GM23338 (cell line): ENCODE data around the gene GAPVD1. TPM values are rescaled to one million over a fixed set of nuclear protein-coding genes. Genes with fewer than 3 reads are reported as not detected.

Source experiments
- ATAC-seq: fragments of 200-7000 bp; cut with Tn5 transposase; 3 replicates; pipeline ENCODE4 v1.9.1; 2020
- DNase-seq: peaks from one replicate; pipeline ENCODE4 v3.0.0-alpha.2; 2015; ENCODE audit warnings: low spot score
- H2AFZ ChIP-seq: fragments of 200-600 bp; sonication (generic); 2 replicates; pipeline ENCODE4 v1.8.0; 2016; ENCODE audit warnings: antibody characterized with exemption, mild to moderate bottlenecking, moderate library complexity
- H3F3A ChIP-seq: fragments of 200-600 bp; sonication (generic); replicated peaks from 2 replicates; pipeline ENCODE4 v1.8.0; 2017; ENCODE audit warnings: antibody characterized with exemption, mixed run types, low read depth
- H3K27ac ChIP-seq: fragments of 200-600 bp; sonication (generic); 2 replicates; pipeline ENCODE4 v1.6.1; 2016; ENCODE audit warnings: low read depth
- H3K27me3 ChIP-seq: fragments of 200-600 bp; sonication (generic); 2 replicates; pipeline ENCODE4 v1.8.0; 2016; ENCODE audit warnings: mild to moderate bottlenecking, mixed run types, moderate library complexity; ENCODE audit not compliant: insufficient read depth
- H3K36me3 ChIP-seq: fragments of 200-600 bp; sonication (generic); 2 replicates; pipeline ENCODE4 v1.8.0; 2016; ENCODE audit warnings: mild to moderate bottlenecking; ENCODE audit not compliant: insufficient read depth
- H3K4me1 ChIP-seq: fragments of 200-600 bp; sonication (generic); 2 replicates; pipeline ENCODE4 v1.8.0; 2016; ENCODE audit warnings: mild to moderate bottlenecking, moderate library complexity; ENCODE audit not compliant: insufficient read depth
- H3K4me2 ChIP-seq: fragments of 200-600 bp; sonication (generic); 2 replicates; pipeline ENCODE4 v1.7.1; 2017; ENCODE audit warnings: mixed run types
- H3K4me3 ChIP-seq: fragments of 200-600 bp; sonication (generic); 2 replicates; pipeline ENCODE4 v1.6.1; 2016; ENCODE audit warnings: mixed run types
- H3K79me2 ChIP-seq: fragments of 200-600 bp; sonication (generic); replicated peaks from 2 replicates; pipeline ENCODE4 v1.8.0; 2017; ENCODE audit warnings: mild to moderate bottlenecking; ENCODE audit not compliant: insufficient read depth
- H3K9me2 ChIP-seq: fragments of 200-600 bp; sonication (generic); 2 replicates; pipeline ENCODE4 v1.8.0; 2017; ENCODE audit not compliant: insufficient read depth
- H4K20me1 ChIP-seq: fragments of 200-600 bp; sonication (generic); replicated peaks from 2 replicates; pipeline ENCODE4 v1.8.0; 2017; ENCODE audit warnings: mild to moderate bottlenecking; ENCODE audit not compliant: insufficient read depth
- H3K27ac Mint-ChIP-seq: 2 replicates; pipeline ENCODE4 v1.8.0; 2020; ENCODE audit warnings: inconsistent platforms, mild to moderate bottlenecking, moderate library complexity, mixed read lengths
- H3K27me3 Mint-ChIP-seq: 3 replicates; pipeline ENCODE4 v1.8.0; 2022; ENCODE audit warnings: low read depth, mild to moderate bottlenecking, moderate library complexity, mixed read lengths, inconsistent platforms; ENCODE audit not compliant: insufficient read depth, poor library complexity
- H3K36me3 Mint-ChIP-seq: 3 replicates; pipeline ENCODE4 v1.8.0; 2021; ENCODE audit warnings: low read depth, mild to moderate bottlenecking, inconsistent platforms, moderate library complexity, mixed read lengths
- H3K4me1 Mint-ChIP-seq: 3 replicates; pipeline ENCODE4 v1.8.0; 2020; ENCODE audit warnings: mild to moderate bottlenecking, inconsistent platforms, mixed read lengths
- H3K4me3 Mint-ChIP-seq: 3 replicates; pipeline ENCODE4 v1.8.0; 2021; ENCODE audit warnings: moderate library complexity, mild to moderate bottlenecking, inconsistent platforms, mixed read lengths
- H3K9me3 Mint-ChIP-seq: 3 replicates; pipeline ENCODE4 v1.8.0; 2020; ENCODE audit warnings: moderate library complexity, mild to moderate bottlenecking, inconsistent platforms, mixed read lengths
- CREB1 ChIP-seq: fragments of 250-450 bp; sonication (Bioruptor Pico); IDR thresholded peaks from 2 replicates; pipeline ENCODE4 v1.5.0; 2020; ENCODE audit warnings: low read depth, mild to moderate bottlenecking, moderate library complexity
- CTCF ChIP-seq, 2 experiments: fragments of 200-600 bp in 1 of 2; sonication (generic) in 1 of 2; conservative IDR thresholded peaks; 2 replicates each; pipeline versions ENCODE4 v1.5.1 to v1.6.1; 2016 to 2017; ENCODE audit warnings: antibody characterized with exemption in 2 of 2, low read depth in 2 of 2, mild to moderate bottlenecking in 2 of 2, moderate library complexity in 1 of 2
- ETS1 ChIP-seq: IDR thresholded peaks from 2 replicates; pipeline ENCODE4 v1.6.1; 2016; ENCODE audit warnings: antibody characterized with exemption
- EZH2 ChIP-seq: fragments of 200-600 bp; sonication (generic); IDR thresholded peaks from one replicate; pipeline ENCODE4 v1.8.0; 2017; ENCODE audit warnings: antibody characterized with exemption, mild to moderate bottlenecking, low read depth; ENCODE audit not compliant: unreplicated experiment
- EZH2phosphoT487 ChIP-seq: fragments of 200-600 bp; sonication (generic); IDR thresholded peaks from one replicate; pipeline ENCODE4 v1.8.1; 2018; ENCODE audit warnings: antibody characterized with exemption; ENCODE audit not compliant: unreplicated experiment
- JUNB ChIP-seq: IDR thresholded peaks from one replicate; pipeline ENCODE4 v1.6.1; 2016; ENCODE audit warnings: antibody characterized with exemption; ENCODE audit not compliant: unreplicated experiment
- NANOG ChIP-seq: IDR thresholded peaks from 2 replicates; pipeline ENCODE4 v1.6.1; 2016; ENCODE audit warnings: antibody characterized with exemption, borderline replicate concordance
- POLR2AphosphoS5 ChIP-seq: IDR thresholded peaks from 2 replicates; pipeline ENCODE4 v1.6.1; 2016; ENCODE audit warnings: antibody characterized with exemption, low read depth
- REST ChIP-seq: IDR thresholded peaks from one replicate; pipeline ENCODE4 v1.6.1; 2018; ENCODE audit warnings: antibody characterized with exemption; ENCODE audit not compliant: unreplicated experiment
- STAT1 ChIP-seq: IDR thresholded peaks from one replicate; pipeline ENCODE4 v1.6.1; 2016; ENCODE audit warnings: antibody characterized with exemption; ENCODE audit not compliant: unreplicated experiment
- ZNF114 ChIP-seq: fragments of 250-450 bp; sonication (Bioruptor Pico); IDR thresholded peaks from 2 replicates; pipeline ENCODE4 v1.5.0; 2020; ENCODE audit warnings: mild to moderate bottlenecking, moderate library complexity
- ZNF331 ChIP-seq: fragments of 250-450 bp; sonication (Bioruptor Pico); IDR thresholded peaks from 2 replicates; pipeline ENCODE4 v1.5.0; 2020; ENCODE audit warnings: low read depth, mild to moderate bottlenecking, moderate library complexity
- ZNF462 ChIP-seq: fragments of 250-450 bp; sonication (Bioruptor Pico); IDR thresholded peaks from 2 replicates; pipeline ENCODE4 v1.5.0; 2020; ENCODE audit warnings: mild to moderate bottlenecking, moderate library complexity
- polyA plus RNA-seq: library from polyadenylated mRNA; unstranded; fragments of >200 nt; fragmentation: Nextera tagmentation; extraction: Ambion mirVana; gene quantifications from 2 replicates; pipeline ENCODE4 v1.2.1, GENCODE V29; 2016
- total RNA-seq: library from RNA; depleted of rRNA; stranded (reverse); fragments of >200 nt; shearing (Covaris generic); gene quantifications from 2 replicates; pipeline ENCODE4 v1.2.3, GENCODE V29; 2014

Gene GAPVD1
- total and polyA plus RNA-seq, 2 experiments from 2014 or later: 19.2 to 34.6 TPM

- TF ChIP-seq ZNF114 (CRISPR knock-in tag) (no peak), JUNB (no peak), NANOG (no peak), CREB1 (no peak), STAT1 (no peak)
Observed at GRCh38 chr9:125346080-125346732, 84.6 kb downstream of the GAPVD1 start (continued).

- no peak overlapping the region for H3K4me3 Mint-ChIP-seq
- ATAC-seq (no peak), DNase-seq (no peak)
- peaks cover 1% of the 10 kb centered on the region for H3K27me3 Mint-ChIP-seq
- Histone ChIP-seq H3K79me2 (no peaks in the 10 kb centered on the region), H3K4me3 (no peak overlapping the region), H4K20me1 (0 out of 2 replicates have a peak, but pooled peaks cover 4% of the 10 kb centered on the region), H3K4me1 (no peaks in the 10 kb centered on the region), H3K4me2 (no peak overlapping the region), H2AFZ (no peak overlapping the region), H3K27ac (no peak overlapping the region), H3K36me3 (peaks cover 31% of the 10 kb centered on the region), H3F3A (no peaks in the 10 kb centered on the region), H3K9me2 (no peaks in the 10 kb centered on the region), H3K27me3 (no peaks in the 10 kb centered on the region)
- peaks cover 16% of the 10 kb centered on the region for H3K9me3 Mint-ChIP-seq
- no peaks in the 10 kb centered on the region for H3K4me1 Mint-ChIP-seq
- no peak overlapping the region for H3K27ac Mint-ChIP-seq
- H3K36me3 Mint-ChIP-seq: peaks cover 45% of the 10 kb centered on the region
- TF ChIP-seq ZNF331 (CRISPR knock-in tag): no peak
- TF ChIP-seq EZH2phosphoT487: no peak
- TF ChIP-seq NANOG: no peak
- no peak for TF ChIP-seq STAT1
- no peak for TF ChIP-seq POLR2AphosphoS5
- no peak for TF ChIP-seq EZH2
- no peak for TF ChIP-seq ZNF462 (CRISPR knock-in tag)
- TF ChIP-seq ZNF114 (CRISPR knock-in tag): no peak
- TF ChIP-seq CREB1: no peak
- TF ChIP-seq ETS1: no peak
- TF ChIP-seq REST: no peak
- TF ChIP-seq CTCF (conservative IDR thresholded peaks at IDR 0.05; ENCODE audit: low read depth in 2 of 2): no peak
Observed at GRCh38 chr9:125355601-125356000, 94.0 kb downstream of the GAPVD1 start.
